HS-27A (cell line): ENCODE measurements around the gene PUS10.
"Not testable (repeated sequence)": the region's sequence is repeated elsewhere in the genome, so short reads cannot be mapped to it uniquely, and the experiment has no call there.

Experiments
- DNase-seq: peaks from one replicate; pipeline ENCODE4 v3.0.0-alpha.2; 2012; ENCODE audit warnings: low read depth, missing footprints

Gene PUS10, protein sequence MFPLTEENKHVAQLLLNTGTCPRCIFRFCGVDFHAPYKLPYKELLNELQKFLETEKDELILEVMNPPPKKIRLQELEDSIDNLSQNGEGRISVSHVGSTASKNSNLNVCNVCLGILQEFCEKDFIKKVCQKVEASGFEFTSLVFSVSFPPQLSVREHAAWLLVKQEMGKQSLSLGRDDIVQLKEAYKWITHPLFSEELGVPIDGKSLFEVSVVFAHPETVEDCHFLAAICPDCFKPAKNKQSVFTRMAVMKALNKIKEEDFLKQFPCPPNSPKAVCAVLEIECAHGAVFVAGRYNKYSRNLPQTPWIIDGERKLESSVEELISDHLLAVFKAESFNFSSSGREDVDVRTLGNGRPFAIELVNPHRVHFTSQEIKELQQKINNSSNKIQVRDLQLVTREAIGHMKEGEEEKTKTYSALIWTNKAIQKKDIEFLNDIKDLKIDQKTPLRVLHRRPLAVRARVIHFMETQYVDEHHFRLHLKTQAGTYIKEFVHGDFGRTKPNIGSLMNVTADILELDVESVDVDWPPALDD

DNA sequence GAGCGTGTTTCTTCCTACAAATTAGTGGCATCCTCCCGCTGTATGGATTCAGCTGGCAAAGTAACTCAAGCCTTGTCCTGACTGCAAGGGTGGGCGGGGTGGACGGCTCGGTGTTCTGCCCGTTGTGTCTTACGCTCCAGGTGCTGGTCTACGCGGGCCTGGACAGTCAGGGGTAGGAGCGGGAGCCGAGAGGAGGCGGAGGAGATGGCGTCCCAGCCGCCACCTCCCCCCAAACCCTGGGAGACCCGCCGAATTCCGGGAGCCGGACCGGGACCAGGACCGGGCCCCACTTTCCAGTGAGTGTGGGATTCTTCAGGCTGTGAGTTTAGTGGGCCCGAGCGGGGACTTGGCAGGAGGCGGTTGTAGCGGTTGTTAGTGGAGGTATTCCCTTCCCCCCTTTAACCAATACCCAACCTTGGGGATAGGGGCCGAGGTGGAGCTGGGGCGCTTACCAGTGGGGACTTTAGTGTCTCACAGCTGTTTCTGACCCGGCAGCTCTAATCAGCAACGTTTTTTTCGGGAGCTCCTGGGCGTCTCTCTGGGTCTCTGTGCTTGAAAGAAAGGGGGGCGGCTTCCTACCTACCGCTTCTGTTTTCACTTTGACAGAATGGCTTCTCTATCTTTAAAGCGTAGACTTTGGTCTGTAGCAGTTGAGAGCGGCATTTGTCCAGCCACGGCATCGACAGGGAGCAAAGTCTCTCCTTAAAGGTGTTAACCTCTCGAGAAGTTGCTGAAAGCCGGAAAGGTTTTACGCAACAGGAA lies at the start of gene PUS10, which contains the start of gene PEX13:
PUS10 (minus strand) TSS at position 700 of the 762 bp plus-strand sequence. CDS start 6,365 bp downstream, outside the sequence.
PEX13 (plus strand) TSS at position 165 of the 762 bp plus-strand sequence; CDS start at position 205, 40 bp downstream.
- no peak for DNase-seq

DNA sequence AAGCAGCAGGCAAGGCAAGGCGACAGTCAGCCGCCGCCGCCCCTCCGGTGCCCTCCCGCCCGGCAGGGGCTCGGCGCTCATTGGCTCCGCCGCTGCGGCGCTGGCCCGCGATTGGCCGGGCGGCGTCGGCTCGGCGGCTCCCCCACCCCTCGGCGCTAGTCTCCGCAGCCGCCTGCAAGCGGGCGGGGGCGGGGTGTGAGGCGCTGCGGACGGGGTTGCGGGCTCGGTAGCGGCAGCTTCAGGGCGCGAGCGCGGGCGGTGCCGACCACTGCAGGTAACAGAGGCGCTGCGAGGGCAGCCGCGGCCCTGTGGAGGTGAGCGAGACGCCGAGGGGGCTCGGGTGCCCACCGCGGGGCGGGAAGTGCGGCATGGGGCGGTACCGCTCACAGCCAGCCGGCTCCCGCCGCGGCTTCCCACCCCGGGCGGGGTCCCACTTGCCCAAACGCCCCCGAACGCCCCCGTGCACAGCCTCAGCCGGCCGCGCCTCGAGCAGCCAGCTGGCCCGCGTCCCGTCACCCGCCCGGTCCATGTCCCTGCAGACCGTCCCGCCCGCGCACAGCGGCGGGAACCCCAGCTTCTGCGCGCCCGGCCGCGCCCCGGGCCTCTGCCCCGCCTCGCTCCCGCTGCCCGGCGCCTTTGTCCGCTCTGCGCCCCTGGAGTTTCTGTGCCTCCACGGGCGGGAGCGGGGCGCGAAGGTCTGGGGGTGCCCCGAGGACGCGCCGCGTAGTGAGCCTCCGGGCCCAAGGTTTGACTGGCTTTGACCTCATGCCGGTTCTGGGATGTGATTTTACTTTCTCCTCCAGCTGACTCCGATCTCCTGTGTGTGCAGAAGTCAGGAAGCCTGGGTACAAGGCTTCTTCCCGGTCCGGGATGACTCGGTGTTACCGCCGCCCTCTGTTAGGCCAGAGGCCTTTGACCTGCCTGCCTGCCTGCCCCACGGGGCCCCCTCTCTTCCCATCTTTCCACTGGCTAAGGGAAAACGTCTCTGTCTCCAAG lies 48.0 kb upstream of the PUS10 start, which contains the start of gene SANBR:
SANBR (plus strand) TSS at position 158 of the 996 bp plus-strand sequence. CDS start 4,480 bp downstream, outside the sequence.
- DNase-seq: no peak

DNA sequence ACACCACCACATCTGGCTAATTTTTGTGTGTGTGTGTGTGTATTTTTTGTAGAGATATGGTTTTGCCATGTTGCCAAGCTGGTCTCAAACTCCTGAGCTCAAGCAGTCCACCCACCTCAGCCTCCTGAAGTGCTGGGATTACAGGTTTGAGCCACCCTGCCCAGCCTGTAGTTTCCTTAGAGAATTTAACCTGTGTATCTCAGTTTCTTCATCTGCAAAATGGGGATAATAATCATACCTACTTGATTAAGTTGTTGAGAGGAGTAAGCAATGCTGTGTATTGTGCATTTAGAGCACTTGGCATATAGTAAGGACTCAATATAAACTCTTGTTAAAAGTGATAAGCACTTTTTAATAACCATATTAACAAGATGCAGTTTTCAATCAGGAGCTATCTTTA lies 41.3 kb upstream of the PUS10 start:
- DNase-seq: no peak

DNA sequence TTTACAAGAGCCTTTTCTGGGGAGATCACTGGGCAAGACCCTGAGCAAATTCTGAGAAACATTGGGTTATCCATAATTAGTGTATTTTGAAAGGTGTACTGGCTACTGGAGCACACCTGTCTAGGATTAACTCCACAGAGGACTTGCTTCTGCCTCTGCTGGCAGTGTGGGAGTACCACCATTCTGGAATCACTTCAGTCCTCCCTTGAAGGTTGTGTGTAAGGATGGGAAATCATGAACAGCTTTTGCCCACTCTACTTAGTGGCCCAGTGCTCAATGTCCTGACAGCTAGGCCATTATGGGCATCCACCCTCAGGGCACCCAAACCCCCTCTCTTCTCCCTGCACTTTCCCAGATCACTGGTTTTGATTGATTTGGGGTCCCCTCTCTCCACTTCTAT lies 39.5 kb upstream of the PUS10 start:
- DNase-seq: no peak

DNA sequence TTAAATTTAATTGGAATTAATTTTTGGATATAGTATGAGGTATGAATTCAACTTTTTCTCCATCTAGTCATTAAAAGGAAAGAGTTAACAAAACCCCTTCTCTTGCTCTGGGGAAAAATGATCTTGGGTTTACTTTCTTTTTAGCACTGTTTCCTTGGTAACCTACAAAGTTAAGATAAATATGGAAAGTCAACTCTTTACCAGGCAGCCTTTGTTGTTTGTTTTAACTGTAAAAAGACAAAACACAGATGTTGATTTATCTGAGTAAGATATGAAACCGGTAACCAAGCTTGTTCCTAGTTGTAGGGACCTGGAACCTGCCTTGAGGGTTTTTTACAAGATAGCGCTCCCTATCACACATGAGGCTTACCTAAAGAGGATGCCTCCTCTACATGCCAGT lies 37.5 kb upstream of the PUS10 start:
- no peak for DNase-seq

DNA sequence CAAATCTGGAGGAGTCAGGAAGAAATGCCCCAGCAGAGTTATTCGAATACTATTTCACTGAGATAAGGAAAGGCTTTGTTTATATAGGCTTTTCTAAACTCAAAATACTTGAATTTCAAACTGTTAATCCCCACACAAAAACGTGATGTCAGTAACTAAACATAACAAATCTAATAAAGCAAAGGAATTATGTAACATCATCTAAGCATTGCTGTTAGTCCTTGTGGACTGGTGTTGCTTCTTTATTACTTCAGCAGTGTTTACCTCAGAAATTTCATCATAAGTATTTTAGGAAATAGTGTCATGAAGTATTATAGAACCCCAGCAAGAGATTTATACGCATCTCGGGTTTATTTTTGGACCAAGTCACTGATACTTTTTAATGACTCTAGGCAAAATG lies 27.9 kb upstream of the PUS10 start:
- no peak for DNase-seq

DNA sequence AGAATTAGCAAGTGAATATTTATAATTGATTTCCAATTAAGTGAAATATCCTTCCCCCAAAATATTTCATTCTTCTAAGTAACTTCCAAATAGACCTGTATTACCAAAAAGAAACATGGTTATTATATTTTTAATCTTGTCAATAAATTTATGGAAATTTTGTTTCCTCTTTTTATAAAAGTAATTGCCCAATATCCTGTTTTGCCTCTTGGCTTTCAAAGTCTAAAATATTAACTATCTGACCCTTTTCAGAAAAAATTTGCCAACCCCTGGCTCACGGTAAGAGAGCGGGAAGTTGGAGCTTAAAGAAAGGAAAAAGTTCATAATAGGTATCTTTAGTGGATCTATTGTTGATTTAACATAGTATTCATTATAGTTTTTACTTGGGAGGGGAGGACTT lies 27.2 kb upstream of the PUS10 start:
- no peak for DNase-seq

DNA sequence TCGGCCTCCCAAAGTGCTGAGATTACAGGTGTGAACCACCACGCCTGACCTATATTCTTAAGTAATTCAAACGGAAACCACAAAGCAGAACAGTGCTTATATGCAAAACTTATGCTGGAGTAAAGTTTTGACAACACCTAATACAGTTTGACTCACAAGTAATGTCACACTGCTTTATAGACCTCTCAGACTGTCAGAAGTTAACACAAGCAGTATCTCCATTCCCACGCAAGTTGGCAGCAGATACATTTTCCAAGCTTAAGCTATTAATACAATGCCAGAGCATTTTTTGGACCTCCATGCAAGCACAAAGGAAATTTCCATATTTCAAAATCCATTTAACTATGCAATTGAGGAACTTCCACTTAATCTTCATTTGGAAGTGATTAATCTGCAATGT lies 26.6 kb upstream of the PUS10 start:
- no peak for DNase-seq

DNA sequence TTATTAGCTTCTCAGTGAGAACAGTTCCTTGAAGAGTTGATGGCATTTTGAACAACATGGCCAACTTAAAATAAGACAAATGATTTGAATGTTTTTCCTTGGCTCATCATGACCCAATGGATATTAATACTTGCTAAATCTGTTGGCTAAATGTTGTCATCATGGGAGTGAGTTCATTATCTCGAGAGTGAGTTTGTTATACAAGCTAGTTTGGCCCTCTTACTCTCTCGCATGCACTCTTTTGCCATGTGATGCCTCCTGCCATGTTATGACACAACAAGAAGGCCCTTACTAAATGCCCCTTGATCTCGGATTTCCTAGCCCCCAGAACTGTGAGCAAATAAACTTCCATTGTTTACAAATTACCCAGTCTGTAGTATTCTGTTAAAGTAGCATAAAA lies 24.8 kb upstream of the PUS10 start:
- no peak for DNase-seq

DNA sequence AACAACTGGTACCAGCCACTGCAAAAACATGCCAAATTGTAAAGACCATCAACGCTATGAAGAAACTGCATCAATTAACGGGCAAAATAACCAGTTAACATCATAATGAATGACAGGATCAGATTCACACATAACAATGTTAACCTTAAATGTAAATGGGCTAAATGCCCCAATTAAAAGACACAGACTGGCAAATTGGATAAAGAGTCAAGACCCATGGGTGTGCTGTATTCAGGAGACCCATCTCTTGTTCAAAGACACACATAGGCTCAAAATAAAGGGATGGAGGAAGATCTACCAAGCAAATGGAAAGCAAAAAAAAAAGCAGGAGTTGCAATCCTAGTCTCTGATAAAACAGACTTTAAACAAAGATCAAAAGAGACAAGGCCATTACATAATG lies 18.6 kb upstream of the PUS10 start:
- not testable (repeated sequence) for DNase-seq

DNA sequence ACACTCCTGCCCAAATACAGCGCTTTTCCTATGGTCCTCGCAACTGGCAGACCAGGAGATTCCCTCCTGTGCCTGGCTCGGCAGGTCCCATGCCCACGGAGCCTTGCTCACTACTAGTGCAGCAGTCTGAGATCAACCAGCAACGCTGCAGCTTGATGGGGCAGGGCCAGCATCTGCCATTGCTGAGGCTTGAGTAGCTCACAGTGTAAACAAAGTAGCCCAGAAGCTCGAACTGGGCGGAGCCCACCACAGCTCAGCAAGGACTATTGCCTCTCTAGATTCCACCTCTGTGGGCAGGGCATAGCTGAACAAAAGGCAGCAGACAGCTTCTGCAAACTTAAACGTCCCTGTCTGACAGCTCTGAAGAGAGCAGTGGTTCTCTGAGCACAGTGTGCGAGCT lies 16.5 kb upstream of the PUS10 start:
- DNase-seq: not testable (repeated sequence)

DNA sequence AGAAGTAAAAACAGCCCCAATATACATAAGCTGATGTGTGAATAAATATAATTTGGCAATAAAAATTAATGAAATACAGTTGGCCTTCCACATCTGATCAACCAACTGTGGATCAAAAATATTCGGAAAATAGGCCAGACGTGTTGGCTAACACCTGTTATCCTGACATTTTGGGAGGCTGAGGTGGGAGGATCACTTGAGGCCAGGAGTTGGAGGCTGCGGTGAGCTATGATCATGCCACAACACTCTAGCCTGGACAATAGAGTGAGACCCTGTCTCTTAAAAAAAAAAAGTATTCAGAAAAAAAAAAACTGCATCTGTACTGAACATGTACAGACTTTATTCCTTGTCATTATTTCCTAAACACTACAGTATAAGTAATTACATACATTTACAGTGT lies 11.5 kb upstream of the PUS10 start:
- DNase-seq: no peak

DNA sequence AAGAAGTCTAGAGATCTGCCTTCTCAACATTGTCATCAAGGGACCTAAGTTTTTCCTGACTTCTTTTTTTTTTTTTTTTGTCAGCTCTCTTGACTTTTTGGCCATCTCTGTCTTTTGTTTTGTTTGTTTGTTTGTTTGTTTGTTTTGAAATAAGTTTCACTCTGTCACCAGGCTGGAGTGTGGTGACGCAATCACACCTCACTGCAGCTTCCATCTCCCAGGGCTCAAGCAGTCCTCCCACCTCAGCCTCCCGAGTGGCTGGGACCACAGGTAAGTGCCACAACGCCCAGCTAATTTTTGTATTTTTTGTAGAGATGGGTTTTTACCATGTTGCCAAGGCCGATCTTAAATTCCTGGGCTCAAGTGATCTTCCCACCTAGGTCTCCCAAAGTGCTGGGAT lies 5.6 kb upstream of the PUS10 start:
- DNase-seq: no peak

DNA sequence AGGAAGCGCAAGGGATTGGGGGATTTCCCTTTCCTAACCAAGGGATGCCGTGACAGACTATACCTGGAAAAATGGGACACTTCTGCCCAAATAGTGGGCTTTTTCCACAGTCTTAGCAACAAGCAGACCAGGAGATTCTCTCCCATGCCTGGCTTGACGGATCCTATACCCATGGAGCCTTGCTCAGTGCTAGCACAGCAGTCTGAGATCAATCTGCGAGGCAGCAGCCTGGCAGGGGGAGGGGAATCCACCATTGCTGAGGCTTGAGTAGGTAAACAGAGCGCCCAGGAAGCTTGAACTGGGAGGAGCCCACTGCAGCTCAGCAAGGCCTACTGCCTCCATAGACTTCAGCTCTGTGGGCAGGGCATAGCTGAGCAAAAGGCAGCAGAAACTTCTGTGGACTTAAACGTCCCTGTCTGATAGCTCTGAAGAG lies 3.2 kb upstream of the PUS10 start:
- DNase-seq: no peak

DNA sequence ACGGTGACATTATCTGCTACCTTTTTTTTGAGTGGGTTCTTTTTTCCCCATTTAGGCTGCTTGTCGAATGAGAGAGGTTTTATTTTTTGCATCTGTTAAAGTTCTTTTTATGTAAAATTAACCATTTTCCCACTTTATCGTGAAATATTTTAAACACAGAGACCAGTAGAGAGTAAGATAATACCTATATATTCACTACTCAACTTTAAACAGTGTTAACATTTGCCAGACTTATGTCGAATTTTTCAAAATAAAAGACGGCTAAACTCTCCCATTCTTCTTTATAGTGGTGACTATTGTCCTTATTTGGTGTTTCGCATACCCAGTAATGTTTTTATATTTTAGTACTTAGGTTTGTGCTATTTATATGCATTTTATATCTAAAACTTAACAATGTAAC lies 743 bp upstream of the PUS10 start:
- DNase-seq: no peak

DNA sequence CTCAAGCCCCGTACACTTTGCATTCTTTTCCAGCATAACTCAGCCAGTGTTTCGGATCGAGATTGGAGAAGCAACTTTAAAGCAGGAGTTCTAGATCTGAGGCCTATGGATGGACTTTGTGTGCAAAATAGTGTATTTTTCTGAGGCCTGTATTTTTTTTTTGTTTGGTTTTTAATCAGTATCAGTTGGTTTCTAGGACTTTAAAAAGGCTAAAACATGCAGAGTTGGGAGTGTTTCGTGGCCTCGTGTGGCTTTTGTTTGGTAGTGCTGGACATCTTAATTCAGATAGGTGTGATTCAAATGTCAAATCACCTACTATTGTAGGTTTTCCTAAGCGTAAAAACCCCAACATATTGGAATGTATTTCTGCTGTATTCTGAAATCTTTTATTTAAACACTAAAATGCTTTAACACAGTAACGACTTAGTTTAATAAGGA lies 282 bp upstream of the PUS10 start:
- DNase-seq: no peak

DNA sequence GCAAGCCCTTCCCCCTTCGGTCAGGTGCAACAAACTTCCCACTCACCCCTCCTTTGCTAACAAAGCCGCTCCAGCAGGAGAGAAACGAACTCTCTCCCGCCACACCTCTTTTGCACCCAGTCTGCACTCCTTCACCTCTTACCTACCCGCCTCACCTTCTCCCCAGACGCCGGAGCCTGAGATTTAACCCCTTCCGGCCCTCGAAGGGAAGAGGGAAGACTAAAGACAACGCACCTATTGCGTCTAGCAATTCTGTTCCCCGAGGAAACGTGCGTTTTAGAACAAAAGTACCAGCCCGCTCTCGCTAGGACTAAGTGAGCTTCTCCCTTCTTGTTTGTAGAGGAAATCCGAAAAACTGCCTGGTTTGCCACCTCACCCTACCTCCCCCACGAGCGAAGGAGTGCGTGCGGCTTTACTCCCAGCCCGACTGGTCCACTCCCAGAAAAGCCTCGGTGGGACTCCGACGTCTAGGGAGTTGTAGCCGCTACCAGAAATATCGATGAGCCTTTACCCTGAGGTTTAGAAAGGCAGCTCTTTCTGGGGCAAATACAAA lies 976 bp downstream of the PUS10 start:
- peak; percentile 66 for DNase-seq

DNA sequence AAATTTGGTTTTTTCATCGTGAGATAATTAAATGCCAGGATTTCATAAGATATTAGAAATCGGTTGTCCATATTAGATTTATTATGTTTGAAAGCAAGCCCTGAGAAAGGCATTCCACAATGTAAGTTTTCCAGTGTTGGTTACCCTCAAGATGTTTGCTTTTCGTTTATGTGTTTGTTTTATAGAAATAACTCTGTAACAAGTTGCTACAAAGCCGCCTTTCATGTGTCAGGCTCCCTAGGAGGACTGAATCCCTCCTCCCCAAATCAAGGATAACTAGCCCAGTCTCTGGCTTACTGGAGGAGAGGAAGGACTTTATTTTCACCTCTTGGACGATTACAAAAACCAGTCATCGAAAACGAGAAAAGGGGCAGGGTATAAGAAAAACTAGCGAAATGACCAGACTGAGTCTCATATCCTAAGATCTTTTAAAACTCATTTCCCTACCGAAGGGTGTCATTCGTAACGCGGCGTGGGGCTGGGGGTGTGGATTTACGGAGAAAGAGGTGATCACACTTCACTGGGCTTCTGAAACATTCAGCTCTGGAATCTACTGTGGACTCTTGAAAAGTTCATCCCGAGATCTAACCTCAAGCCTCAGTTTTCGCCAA lies 1.6 kb downstream of the PUS10 start:
- DNase-seq: no peak

DNA sequence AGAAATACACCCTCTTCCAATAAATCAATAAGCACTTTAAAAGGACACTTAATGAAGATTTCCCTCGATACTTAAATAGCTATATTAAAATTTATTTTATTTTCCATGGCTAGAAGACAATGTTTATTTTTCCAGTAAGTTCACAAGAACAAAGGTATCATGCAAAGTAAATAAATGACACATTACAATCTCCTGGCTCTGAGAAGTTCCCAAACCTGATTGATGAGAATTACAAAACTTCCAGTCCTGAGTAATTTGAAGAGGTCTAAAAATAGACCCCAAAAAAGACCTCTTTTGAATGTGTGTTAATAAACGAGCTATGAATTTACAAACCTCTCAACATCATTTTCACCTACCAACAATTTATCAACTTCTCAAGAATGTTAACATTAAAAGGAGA lies 2.1 kb downstream of the PUS10 start:
- no peak for DNase-seq

DNA sequence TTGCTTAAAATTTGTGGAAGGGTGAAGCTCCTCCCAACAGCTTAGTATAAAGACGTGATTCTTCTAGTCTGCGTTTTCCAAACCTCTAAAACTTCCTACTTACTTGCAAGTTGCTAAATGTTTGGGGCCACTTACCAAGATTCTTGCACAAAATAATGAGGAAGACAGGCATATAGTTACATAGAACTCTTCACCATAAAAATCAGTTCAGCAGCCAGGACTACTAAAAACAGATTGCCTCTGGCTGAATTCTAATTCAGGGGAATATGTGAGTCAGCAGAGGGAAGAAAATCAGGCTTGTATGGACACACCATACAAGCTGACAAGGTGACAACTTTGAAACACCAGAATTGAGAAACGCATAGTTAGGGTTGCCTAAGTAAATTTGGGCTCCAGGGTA lies 3.3 kb downstream of the PUS10 start:
- DNase-seq: no peak

DNA sequence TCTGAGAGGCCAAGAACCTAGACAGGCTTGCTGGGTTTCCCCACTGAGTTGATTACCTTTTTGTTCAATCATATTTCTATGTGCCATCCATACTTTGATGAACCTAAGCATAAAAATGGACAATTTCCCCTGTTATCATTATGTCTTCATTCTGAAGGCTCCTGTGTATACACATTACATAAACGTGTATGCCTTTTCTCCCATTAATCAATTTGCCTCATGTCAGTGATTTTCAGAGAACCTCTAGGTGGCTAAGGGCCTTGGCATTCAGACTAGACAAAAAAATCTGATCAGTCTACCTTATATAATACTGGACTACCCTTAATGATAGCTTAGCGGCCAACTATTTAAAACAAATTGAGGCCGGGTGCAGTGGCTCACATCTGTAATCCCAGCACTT lies 4.7 kb downstream of the PUS10 start:
- no peak for DNase-seq
